GM19043 (cell line): Measurements from ENCODE around the gene ATG13.
"Not testable (repeated sequence)": the region's sequence is repeated elsewhere in the genome, so short reads cannot be mapped to it uniquely, and the experiment has no call there.

Source experiments
- ATAC-seq: cut with Tn5 transposase; IDR thresholded peaks from one replicate; pipeline ENCODE4 v1.9.1; 2021; ENCODE audit warnings: low read depth; ENCODE audit not compliant: unreplicated experiment

The ATG13 gene

DNA sequence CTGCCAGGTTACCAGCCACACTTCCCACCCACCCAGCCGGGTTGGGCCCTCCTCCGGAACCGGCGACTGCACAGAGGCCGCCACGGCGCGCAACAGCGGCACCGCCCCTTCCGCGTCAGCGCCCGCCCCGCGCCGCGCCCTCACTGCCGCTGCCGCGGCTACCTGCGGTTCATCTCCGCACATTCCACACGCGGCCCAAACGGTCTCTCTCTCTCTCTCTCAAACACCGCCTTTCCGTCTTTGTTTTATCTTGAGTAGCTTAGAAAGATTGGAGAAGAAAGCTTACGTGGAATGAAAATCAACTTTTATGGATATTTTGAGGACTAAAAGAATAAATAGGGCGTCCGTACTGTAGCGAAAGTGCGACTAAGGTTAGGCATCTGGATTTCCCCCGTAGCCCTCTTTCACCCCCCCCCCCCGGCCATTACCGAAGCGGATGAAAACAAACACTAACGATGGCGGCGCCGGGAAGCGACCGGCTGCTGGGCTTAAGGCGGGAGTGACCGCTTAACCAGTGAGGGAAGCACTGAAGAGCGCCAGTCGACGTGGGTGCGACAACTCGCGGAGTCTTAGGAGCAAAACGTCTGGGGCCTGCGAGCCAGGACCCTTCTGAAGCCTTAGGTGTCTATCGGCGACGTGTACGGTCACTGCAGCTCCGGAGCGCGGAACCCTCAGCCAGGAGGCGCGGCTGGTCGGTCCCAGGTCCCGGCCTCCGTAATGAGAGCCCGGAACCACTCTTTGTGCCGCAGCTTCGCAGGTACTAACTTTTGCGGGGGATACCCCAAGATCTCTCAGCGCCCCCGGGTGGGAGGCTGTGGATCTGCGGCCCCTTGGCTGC lies at the start of gene ATG13, which contains the start of gene HARBI1:
TSS of gene ATG13 (plus strand) at position 420 of the 838 bp plus-strand sequence. CDS start 26,739 bp downstream, outside the sequence.
TSS of gene HARBI1 (minus strand) at position 94 of the 838 bp plus-strand sequence. CDS start 990 bp downstream, outside the sequence.
- peak; percentile 93 for ATAC-seq

DNA sequence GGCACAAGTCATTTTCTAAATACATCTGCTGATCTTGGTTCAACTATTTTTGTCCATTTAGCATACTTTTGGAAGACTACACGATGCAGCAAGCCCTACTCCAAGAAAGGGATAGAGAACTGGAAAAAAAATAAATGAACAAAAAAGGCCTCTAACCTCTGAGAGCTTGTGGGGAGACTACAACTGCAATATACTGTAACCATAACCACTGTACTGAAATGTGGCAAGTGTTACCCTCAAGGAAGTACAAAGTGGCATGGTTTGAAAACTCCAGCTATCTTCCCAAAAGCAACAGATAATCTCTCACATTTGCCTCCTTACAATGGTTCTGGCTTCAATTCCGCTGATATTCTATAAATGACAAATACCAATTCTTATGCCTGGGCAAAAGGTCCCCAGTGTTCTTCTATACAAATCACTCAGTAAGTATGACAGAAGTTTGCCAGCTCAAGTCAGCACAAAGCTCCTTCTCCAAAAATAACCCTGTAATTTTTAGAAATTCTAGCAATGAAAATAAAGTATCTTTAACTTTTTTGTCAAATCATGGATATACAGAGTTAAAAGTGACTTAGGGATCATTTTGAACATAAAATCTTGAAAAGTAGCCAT lies 46.5 kb upstream of the ATG13 start:
- ATAC-seq, result no peak

DNA sequence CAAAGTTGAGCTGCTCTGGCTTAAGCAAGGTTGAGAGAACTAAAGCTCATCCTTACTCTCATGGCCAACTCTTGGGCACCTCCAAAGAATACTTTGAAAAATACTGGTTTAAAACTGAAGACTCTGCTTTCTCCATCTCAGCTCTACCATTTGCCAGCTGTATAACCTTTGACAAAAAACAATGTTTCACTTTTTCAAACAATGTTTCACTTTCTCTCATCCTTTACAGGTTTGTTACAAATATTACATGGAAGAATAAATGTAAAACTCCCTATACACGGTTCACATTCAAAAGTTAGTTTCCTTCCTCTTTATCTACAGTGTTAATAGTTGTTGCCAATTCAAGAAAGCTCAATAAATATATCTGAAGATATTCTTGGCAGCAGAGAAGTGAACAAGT lies 42.7 kb upstream of the ATG13 start:
- no peak for ATAC-seq

DNA sequence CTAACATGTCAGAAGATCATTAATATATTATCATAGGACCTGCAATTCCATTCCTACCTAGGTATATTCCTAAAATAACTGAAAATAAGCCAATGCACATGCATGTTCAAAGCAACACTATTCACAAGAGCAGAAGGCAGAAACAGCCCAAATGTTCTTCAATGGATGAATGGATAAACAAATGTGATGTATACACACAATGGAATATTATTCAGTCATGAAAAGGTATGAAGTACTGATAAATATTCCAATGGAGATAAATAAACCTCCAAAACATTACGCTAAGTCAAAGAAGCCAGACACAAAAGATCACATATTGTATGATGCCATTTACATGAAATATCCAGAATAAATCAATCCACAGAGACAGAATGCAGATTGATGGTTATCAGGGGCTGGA lies 40.3 kb upstream of the ATG13 start:
- no peak for ATAC-seq

DNA sequence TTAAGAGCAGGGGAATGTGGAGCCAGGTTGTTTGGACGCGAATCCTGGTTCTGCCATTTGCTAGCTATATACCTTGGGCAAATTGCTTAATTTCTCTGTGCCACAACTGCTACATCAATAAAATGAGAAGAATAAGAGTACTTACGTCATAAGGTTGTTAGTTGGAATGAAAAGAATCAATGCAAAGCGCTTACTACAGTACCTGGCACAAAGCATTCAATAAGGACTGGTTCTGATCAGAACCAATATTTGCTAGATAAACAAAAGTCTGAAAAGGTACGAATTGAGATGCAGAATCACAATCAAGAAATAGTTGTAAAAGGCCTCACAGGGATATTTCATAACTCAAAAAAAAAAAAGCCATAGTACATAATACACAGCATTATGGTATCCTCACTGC lies 34.8 kb upstream of the ATG13 start:
- ATAC-seq, result no peak

DNA sequence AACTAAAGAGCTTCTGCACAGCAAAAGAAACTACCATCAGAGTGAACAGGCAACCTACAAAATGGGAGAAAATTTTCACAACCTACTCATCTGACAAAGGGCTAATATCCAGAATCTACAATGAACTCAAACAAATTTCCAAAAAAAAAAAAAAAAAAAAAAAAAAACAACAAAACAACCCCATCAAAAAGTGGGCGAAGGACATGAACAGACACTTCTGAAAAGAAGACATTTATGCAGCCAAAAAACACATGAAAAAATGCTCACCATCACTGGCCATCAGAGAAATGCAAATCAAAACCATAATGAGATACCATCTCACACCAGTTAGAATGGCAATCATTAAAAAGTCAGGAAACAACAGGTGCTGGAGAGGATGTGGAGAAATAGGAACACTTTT lies 33.8 kb upstream of the ATG13 start:
- ATAC-seq, result not testable (repeated sequence)

DNA sequence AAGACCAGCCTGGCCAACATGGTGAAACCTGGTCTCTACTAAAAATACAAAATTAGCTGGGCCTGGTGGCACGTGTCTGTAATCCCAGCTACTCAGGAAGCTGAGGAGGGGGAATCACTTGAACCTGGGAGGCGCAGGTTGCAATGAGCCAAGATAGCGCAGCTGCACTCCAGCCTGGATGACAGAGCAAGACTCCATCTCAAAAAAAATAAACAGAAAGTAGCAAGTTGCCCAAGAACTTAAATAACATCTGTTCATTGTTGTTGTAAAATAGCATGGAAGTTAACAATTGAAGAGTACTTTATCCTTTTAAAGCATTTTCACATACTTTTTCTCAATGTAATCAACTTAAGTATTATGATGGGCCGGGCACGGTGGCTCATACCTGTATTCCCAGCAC lies 29.2 kb upstream of the ATG13 start:
- ATAC-seq, result no peak

DNA sequence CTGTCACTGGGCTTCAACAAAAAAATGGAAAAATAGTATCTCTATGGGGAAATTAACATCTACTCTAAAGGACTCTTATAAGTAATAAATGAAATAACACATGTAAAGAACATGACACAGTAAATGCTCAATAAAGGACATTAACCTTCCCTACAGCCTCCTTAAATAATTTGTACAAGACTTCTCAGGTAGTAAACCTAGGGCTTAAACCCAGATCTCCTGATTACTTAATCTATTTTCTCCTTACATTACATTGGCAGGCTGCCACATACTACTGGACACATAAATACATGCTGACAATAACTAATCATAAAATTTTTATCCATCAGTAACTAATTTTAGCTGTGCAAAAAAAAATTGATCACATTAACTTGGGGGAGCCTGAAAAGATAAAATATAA lies 28.4 kb upstream of the ATG13 start:
- ATAC-seq, result no peak

DNA sequence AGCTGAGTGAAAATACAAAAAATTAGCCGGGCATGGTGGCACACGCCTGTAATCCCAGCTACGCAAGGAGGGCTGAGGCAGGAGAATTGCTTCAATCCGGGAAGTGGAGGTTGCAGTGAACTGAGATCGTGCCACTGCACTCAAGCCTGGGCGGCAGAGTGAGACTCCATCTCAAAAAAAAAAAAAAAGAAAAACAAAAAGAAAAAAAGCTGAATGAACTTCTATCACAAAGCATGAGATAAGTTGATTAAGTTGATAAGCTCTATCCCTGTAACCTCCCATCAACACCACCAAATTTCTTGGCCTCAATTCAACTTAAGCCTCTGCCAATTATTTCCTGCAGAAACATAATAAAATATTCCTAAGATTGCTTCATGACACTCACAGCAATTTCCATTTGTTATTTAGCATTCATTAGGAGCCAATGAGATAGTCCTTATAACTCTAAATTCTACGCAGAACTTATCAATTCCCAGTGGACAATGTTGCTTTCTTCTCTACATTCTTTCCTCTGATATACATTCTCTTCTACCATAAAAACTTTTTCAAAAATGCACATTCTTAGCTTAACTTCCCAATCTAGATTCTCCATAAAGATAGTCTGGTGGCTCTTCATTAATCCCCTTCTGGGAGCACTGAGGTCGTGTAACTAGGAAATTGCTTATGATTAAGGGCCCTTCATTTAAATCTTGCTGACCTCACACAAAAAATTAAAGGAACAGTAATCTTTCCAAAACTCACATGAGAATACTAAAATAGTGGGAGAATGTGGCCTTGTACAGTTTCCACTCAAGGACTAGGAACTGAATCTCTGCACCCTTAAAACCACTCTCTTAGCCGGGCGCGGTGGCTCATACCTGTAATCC lies 26.4 kb upstream of the ATG13 start:
- ATAC-seq, result no peak

DNA sequence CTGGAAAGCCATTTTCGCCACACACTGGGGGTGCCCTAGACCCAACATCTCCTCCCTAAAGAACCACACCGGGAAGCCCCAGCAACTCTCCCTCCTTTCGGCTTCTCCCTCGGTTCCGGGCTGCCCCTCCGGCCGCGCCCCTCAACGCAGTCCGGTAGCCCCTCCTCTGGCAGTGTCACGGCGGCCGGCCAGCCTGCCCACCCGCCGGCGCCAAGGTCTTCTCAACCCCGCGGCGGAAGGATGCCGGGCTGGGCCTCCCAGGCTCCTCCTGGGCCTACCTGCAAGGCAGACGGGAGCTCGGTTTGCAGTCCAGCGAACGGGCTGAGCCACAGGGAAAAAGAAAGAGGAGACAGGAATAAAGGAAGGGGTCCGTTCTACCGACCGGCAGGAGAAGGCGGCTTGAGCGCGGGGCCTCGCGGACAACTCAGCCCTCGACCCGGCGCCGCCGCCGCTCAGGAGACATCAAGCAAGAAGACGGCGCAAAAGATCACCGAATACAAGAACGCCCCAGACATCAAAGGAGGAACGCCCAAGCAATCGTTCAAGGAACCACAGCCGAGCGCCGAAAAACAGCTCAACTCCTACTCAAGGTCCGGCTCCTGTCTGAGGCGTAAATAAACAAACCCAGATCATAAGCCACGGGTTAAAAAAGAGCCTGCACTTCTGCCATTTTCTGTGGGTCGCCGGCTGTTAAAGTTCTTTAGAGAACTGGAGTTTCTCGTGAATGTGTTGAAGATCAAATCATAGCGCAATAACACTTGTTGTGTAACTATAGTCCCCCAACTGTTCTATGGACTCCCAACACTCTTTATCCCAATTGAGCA lies 23.6 kb upstream of the ATG13 start, which contains the start of gene AMBRA1:
TSS of gene AMBRA1 (minus strand) at position 474 of the 824 bp plus-strand sequence. CDS start 45,643 bp downstream, outside the sequence.
- ATAC-seq, result peak; percentile 75

DNA sequence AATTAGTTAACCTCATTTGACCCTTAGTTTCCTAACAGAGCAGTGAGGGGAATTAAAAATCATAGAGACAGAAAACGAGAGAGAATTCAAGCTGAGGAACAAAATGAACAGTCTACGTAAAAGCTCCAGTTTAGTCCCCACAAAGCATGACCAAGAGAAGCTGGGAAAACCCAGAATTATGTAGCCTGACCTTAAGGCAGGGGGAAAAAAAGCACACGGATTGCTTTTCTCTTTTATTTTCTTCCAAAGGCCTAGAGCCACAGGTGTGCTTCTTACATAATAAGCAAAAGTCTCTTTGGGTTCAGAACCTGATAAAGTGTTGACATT lies 23.0 kb upstream of the ATG13 start:
- no peak for ATAC-seq

DNA sequence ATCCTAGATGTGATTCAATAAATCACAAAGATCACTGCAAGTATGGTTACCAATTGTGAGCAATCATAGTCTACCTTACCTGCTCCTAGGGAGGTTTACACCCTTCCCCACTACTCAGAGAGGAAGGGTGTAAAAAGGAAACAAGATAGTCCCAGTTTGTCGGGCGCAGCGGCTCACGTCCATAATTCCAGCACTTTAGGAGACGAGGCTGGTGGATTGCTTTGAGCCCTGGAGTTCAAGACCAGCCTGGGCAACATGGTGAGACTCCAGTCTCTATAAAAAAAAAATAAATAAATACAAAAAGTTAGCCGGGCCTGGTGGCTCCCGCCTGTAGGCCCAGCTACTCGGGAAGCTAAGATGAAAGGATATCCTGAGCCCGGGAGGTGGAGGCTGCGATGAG lies 22.6 kb upstream of the ATG13 start:
- no peak for ATAC-seq

DNA sequence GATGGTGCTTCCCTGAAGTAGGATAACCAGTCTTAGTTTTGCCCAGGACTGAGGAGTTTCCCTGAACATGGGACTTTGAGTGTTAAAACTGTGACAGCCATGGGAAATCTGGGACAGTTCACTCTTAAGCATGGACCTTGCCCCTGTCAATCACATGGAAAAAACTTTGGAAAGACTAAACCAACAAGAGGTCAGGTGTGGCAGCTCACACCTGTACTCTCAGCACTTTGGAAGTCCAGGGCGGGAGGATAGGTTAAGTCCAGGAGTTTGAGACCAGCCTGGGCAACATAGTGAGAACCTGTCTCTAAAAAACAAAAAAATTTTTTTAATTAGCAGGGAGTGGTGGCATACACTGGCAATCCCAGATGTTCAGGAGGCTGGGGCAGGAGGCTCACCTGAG lies 20.2 kb upstream of the ATG13 start:
- ATAC-seq, result no peak

DNA sequence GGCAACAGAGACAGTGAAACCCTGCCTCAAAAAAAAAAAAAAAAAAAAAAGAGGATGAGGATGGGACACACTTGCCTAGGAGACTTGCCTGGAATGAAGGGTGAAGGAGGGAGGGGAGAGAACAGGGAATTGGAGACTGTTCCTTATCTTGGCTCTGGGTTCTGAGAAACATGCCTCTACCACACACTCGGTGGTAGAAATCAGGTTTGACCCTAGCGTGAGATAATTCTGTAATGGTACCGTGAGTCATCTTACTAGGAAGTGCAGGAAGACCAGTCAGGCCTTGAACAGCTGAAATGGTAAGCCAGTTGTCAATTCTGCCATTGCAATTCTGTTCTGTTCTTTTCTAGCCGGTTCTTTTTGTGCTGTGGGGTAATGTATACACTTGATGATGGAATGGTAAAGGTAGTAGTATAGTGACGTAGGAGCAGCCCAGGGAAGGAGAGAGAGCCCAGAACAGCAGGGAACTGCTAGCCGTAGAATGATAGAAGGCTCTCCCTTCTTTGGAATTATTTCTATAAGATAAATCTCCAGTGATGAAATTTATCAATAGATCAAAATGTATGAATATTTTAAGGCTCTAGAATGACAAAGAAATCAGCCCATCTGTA lies 19.6 kb upstream of the ATG13 start:
- ATAC-seq, result no peak

DNA sequence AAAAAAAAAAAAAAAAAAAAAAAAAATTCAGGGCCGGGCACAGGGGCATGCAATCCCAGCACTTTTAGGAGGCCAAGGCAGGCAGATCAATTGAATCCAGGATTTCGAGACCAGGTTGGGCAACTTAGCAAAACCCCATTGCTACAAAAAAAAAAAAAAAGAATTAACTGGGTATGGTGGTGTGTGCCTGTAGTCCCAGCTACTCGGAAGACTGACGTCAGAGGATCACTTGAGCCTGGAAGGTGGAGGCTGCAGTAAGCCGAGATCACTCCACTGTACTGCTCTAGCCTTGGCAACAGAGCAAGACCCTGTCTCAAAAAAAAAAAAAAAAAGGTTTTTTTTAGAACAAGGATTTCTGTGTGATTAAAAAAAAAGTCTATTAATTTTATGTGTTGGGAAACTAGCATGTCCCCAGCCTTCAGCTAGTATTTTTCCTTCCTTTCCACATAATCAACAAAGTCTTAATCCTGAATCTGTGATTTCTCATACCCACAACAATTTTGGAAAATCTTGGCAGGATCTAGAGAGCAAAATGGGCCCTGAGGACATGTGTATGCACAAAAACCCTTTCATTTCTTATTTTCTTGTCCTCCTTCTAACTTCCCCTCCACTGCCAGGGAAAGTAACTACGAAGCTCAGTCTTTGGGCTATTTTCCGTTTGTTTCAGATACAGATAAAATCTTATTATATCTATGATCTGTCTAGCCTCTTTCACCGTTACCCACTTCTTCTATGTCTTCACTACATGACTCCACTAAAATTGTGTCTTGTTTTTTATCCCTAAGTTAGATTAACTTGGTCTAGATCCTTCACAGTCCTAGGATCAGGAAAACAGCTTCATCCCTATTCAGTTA lies 17.8 kb upstream of the ATG13 start:
- ATAC-seq, result no peak

DNA sequence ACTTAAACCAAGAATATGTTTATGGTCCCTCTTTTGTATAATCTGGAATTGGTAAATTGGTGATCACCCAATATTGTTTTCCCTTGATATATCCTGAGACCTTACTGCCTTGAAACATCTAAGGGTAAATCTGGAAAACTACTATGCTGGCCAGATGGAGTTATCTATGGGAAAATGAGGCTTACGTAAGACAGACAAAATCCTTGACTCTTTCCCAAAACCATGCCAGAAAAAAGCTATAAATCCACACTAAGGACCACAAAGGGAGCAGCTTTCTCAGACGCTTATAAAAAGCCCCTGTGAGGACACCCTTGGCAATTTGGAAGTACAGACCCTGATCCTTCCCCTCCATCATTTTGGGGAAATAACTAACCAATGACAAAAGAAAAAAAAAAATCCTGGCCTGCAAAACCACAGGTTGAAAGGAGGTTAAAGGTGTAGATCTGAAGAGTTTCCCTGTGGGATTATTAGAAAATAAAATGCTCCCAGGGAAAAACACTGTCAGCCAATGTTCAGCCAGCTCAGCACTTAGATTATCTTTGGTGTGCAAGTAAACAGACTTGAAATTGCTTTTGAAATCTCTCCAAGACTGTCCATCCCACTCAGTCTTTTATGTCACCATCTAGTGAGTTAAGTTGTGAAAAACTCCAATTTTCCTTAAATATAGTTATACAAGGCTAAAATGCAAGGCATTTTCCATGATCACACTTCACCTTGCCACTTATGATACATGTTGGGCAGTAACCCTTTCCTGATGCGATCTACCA lies 17.0 kb upstream of the ATG13 start:
- no peak for ATAC-seq

DNA sequence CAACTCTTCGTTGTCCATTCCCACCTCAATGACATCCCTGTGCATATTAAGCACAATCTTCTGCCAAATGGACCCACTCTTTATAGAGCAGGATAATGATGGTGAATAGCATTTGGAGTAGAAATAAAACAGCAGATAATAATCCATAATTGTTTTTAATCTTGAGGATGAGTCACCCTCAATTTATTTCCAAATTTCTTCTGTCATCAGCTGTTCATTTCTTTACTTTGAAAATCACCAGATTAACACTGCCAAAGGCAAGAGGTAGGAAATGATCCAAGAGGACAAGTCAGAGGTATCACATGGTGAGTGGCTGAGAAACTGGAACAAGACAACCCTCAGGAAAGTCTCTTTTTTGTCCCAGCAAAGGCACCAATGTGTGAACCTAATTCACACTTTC lies 16.2 kb upstream of the ATG13 start:
- no peak for ATAC-seq

DNA sequence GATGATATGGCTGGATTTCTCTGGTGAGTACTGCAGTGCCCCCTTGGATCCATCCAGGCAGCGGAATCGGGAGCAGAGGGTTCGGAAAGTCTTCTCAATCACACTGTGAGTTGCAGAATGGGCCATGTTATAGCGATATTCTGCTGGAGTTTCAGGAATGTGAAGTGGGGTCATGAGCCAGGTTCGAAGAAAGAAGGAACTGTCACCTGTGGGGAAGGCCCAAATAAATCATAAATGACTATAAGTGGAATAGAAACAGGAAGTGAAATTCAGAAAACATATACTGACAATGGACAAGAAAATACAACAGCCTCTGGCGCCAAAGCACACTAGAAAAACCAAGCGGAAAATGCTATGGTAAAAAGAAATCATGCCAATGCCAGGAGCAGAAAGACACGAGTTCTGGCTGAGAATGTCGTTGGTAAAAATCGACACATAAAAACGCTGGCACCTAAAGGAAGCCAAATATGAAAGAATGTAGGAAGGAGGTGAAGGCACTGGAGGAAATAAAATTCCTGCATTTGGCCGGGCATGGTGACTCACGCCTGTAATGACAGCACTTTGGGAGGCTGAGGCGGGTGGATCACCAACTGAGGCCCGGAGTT lies 13.5 kb upstream of the ATG13 start:
- ATAC-seq, result no peak
